GM19043 (cell line): ENCODE measurements around the gene OR52H1.

Experiments
- ATAC-seq: cut with Tn5 transposase; IDR thresholded peaks from one replicate; pipeline ENCODE4 v1.9.1; 2021; ENCODE audit warnings: low read depth; ENCODE audit not compliant: unreplicated experiment

The OR52H1 gene

DNA sequence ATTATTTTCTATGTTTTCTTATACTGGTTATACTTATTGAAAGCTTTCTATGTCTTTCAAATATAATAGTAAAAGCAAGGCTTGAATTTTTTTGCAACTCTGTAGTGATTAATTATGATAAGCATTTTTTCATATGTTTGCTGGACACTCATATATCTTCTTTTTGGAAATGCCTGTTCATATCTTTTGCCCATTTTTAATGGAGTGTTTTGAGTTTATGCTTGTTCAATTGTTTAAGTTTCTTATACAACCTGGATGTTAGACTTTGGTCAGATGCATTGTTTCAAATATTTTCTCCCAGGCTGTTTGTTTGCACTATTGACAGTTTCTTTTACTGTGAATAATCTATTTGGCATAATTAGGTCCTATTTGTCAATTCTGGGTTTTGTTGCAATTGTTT is 11.9 kb downstream of the OR52H1 start:
- no peak for ATAC-seq

DNA sequence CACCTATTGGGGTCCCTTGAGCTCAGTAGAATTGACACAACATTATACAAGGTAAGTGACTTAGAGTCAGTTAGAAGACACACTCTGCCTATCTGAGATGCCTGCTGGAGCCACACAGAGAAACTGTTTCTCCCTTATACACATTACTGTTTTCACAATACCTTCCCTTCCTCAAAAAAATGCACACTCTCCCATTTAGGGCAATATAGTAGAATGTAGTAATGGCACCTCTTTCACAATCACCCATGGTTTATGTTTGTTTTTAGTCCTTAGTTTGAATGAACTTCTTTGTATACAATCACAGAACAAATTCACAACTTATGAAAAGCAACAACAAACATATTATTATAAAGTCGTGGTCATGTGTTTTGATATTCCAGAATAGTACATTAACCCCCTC is 14.3 kb downstream of the OR52H1 start:
- ATAC-seq = no peak

GRCh38 chr11:5531053-5531831 is 17.1 kb downstream of the OR52H1 start:
- ATAC-seq = no peak

DNA sequence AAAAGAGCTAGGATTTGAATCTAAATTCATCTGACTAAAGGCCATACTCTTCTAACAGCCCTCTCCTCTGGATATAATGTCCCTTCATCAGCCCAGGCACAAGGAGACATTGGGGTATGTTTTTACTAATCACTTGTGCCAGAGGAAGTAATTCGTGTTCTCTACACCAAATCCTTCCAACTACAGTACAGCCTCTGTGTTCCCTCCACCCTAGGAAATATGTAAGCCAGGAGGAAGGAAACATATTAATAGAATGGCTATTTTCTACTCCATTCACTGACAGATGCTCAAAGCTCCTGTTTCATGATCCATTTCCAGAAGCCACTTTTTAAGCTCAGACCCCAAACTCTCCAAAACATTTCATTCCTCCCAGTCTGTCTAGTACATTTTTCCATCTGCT is 19.8 kb downstream of the OR52H1 start:
- ATAC-seq = no peak

DNA sequence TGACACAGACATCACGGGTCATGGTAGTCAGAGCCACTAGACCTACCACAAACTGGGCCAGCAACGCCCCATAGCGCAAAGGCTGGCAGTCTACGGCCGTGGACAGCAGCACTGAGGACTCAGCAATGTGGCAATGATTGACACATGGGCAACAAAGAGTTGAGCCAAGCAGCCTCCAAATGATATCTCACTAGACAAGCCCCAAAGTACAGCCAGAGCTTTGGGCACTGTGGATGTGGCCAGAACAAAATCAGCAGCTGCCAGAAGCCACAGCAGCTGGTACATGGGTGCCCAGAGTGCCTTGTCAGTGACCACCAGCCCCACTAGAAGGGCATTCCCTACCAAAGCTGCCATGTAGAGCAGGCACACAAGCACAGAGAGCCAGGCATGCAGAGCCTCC is 20.6 kb downstream of the OR52H1 start:
- no peak for ATAC-seq

GRCh38 chr11:5524756-5525155 is 23.6 kb downstream of the OR52H1 start:
- ATAC-seq = no peak

- no peak for ATAC-seq
Observed at GRCh38 chr11:5522308-5522707, 26.0 kb downstream of the OR52H1 start.

- no peak for ATAC-seq
Observed at GRCh38 chr11:5521540-5521939, 26.8 kb downstream of the OR52H1 start.

GRCh38 chr11:5516599-5516998 is 31.7 kb downstream of the OR52H1 start, which contains the start of gene UBQLNL:
Gene UBQLNL, minus strand, starts transcription at chr11:5516699. Its CDS starts 258 bp downstream, at chr11:5516441.
- ATAC-seq = no peak

DNA sequence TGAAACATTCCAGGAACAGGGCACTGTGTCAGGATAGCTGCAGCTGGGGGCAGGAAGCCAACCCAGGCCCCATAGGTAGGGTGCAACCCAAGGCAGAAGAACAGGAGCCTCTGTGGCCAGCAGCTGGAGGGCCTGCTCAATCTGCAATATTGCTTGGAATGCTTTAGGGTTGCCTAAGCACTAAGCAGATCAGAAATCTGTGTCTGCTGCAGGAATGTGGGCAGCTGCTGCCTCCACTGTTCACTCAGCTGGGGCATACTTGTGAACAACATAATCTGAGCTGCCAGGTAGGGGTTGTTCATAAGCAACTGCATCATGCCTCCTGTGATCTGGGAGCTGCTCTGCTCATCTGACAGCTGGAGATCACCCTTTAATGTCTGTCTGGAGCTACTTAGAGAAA is 33.5 kb downstream of the OR52H1 start:
- ATAC-seq = no peak

DNA sequence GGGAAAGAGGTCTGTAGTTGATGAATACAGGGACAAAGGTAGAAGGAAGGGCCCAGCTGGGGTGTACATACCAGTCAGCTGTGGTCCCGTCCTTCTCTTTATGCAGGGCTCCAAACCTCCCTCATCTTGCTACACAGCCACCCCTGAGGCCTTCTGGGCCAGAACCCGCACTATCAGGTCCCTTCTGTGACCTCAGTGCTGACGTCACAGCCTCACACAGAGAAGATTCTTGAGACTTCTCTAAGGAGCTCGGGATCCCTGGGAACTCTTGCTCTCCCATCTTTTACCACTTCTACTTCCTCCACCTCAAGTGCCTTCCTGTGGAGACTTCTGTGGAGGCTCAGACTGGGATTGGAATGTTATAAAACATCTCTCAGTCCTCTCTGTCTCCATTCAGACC is 38.5 kb downstream of the OR52H1 start, which contains the start of gene UBQLN3:
Gene UBQLN3, minus strand, starts transcription at position 155 of the 400 bp plus-strand sequence. CDS start 399 bp downstream, outside the sequence.
- ATAC-seq = no peak

DNA sequence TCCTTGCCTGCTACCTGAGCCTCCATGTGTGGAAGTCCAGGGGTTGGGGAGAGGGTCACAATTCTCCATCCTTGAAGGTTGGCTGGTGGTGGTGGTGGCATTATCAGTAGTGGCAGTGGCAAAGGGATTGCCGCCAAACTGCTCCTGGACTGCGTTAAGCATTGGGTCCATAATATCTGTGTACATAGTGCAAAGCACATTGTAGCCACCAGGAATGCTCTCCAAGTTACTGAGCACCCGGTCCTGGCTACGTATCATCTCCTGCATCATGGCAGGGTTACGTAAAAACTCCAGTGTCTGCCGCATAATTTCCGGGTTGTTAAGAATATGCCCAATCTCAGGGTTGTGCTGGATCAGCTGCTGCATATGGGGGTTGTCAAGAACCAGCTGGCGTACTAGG is 39.7 kb downstream of the OR52H1 start:
- ATAC-seq = no peak

DNA sequence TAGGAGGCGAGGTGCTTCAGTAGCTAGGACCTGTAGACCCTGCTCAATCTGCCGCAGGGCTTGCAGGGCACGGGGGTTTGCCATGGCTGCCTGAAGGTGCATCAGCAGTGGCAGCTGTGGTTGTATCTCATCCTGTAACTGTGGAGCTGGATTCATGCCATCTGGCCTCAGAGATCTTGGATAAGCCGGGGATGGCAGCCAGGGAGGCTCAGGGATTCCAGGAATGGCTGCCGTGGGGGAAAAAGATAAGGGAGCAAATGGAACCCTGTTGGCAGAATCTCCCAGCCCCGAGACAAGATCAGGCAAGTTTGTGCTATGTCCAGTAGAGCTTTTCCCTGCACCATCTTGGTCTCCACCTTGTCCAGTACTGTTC is 40.4 kb downstream of the OR52H1 start:
- ATAC-seq = no peak

DNA sequence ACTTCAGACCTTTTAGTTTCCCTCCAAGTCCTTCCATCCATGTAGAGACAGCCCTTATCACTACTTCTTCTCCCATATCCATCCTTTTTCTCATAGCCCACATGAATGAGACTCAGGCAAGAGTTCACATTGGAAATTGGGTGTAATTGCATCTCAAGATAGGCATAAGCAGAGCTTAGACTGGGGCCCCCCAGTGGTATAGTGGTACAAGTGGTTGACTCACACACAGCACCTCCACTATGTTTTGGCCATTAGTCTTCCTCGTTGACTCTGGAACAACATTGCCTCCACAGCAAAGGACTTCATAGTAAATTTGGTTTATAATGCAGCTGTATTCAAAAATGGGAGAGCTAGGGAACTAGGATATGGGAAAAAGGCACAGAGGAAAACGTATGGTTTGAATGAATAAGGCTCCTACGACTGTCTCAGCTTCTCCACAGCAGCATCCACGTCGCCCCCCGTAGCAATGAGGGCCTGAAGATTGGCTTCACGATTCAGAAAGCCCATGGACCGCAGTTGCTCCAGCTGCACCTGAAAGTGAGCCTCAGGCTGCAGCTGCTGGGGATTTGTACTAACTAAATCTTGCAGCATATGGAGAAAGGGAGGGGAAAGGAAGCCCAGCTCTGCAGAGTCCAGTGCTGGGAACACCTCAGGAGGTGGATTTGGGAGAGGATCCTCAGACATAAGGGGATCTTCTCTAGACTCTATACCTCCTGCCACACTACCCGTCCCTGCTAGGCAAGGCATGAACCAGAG is 41.0 kb downstream of the OR52H1 start:
- no peak for ATAC-seq

GRCh38 chr11:5505363-5506048 is 42.8 kb downstream of the OR52H1 start:
- no peak for ATAC-seq

GRCh38 chr11:5504403-5504921 is 43.9 kb downstream of the OR52H1 start:
- ATAC-seq = no peak

DNA sequence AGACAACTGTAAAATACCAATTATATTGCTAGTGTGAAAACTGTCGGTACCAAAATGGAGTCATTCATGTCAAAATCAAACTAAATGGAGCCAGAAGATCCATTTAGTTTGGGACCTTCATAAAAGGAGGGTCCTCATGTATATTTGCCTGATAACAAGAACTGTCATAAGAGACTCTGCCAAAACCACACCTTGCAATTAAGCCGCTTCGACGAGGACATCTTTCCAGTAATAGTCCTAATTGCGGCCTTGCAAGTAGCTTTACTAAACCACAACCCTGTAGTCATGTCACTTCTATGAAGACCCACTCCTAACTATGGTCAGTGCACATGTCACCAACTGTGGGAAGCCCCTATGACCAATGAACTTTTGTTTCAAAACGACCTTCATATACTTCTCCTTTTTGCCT is 47.9 kb downstream of the OR52H1 start:
- ATAC-seq = no peak

DNA sequence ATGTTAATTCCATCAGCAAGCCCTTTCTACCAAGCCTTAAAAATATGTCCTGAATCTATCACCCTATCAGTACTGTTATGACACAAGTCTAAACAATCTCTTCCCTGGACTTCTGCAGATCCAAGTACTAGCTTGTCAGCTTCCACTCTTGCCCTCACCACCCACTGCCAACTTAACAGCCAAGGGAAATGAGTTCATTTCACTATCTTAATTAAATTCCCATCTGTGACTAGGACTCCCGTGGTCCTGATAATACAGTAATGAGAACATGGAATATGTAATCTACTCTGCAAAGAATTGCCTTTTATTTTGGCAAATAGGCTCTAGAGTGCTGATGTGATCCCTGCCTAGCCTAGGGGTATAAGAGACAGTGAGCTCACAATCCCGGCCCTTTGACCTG is 48.7 kb downstream of the OR52H1 start:
- no peak for ATAC-seq
